Body of pancreas (tissue), 4 donors: ENCODE data around the gene BIVM.

Experiments
- CTCF ChIP-seq, 7 experiments: fragments of 450-650 bp in 4 of 7; fragments of 200-600 bp in 3 of 7; sonication (generic) in 3 of 7; IDR thresholded peaks; one replicate each; pipeline ENCODE4 v1.5.1; 2016 to 2019; ENCODE audit warnings: antibody characterized with exemption in 7 of 7
- POLR2A ChIP-seq, 3 donors: fragments of 450-650 bp; IDR thresholded peaks; one replicate each; pipeline ENCODE4 v1.6.1; 2016; ENCODE audit warnings: antibody characterized with exemption in 3 of 3, mild to moderate bottlenecking in 2 of 3

GRCh38 chr13:102873653-102874052 is 74.7 kb downstream of the BIVM start:
- no peak for TF ChIP-seq POLR2A (IDR thresholded peaks at IDR 0.05)
- TF ChIP-seq CTCF (IDR thresholded peaks at IDR 0.05) = no peak
